ENCODE results near the gene PALMD.

DNA sequence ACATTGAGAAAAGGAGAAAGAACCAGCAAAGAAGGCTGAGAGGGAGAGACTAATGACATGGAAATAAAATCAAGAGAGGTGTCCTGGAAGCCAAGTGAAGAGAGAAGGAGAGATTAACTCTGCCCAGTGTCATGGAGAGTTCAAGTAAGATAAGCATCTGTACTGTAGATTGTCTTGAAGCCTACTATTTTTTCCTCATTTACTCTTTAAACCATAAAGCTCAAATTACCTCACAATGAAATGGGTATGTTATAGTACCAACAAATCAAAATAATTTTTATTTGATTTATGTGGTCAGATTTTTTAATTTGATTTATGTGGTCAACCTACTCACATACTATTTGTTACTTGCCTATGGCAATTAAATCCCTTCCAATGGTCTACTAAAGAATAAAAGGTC, 5.2 kb upstream of the PALMD start:
- TF ChIP-seq, protein P1, sequence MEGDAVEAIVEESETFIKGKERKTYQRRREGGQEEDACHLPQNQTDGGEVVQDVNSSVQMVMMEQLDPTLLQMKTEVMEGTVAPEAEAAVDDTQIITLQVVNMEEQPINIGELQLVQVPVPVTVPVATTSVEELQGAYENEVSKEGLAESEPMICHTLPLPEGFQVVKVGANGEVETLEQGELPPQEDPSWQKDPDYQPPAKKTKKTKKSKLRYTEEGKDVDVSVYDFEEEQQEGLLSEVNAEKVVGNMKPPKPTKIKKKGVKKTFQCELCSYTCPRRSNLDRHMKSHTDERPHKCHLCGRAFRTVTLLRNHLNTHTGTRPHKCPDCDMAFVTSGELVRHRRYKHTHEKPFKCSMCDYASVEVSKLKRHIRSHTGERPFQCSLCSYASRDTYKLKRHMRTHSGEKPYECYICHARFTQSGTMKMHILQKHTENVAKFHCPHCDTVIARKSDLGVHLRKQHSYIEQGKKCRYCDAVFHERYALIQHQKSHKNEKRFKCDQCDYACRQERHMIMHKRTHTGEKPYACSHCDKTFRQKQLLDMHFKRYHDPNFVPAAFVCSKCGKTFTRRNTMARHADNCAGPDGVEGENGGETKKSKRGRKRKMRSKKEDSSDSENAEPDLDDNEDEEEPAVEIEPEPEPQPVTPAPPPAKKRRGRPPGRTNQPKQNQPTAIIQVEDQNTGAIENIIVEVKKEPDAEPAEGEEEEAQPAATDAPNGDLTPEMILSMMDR (IDR thresholded peaks at IDR 0.05): no peak
- TF ChIP-seq POLR2A (IDR thresholded peaks at IDR 0.05): no peak
